B cell (primary cell): Measurements from ENCODE around the gene AAK1. TPM values are rescaled to one million over a fixed set of nuclear protein-coding genes. Genes with fewer than 3 reads are reported as not detected.

ENCODE experiments used
- ATAC-seq: fragments of 200-7000 bp; cut with Tn5 transposase; one replicate; pipeline ENCODE4 v1.10.0; 2021; ENCODE audit warnings: low read depth, mild to moderate bottlenecking, moderate number of reproducible peaks, moderate library complexity
- CTCF ChIA-PET: fragments of 350-600 bp; sonication (Branson Sonifier 250); formaldehyde crosslinking; loops from one replicate; lab custom pipeline; 2021; ENCODE audit warnings: antibody characterized with exemption, inconsistent platforms; lab: Charles Lee
- POLR2A ChIA-PET: fragments of 350-600 bp; sonication (Branson Sonifier 250); formaldehyde crosslinking; loops from one replicate; lab custom pipeline; 2021; ENCODE audit warnings: antibody characterized with exemption; lab: Charles Lee
- DNase-seq: peaks from one replicate; pipeline ENCODE4 v3.0.0; 2013
- H2AFZ ChIP-seq: 2 replicates; pipeline ENCODE4 v1.6.1; 2012; ENCODE audit warnings: mild to moderate bottlenecking, low read depth, low read length; ENCODE audit not compliant: insufficient read depth, poor library complexity, severe bottlenecking
- H3K27ac ChIP-seq, 2 donors: 1 replicate in 1 of 2; 2 replicates in 1 of 2; pipeline ENCODE4 v1.5.1; 2012 to 2013; ENCODE audit warnings: low read length in 2 of 2, mild to moderate bottlenecking in 2 of 2, moderate library complexity in 1 of 2
- H3K27me3 ChIP-seq, 4 experiments: fragments of 200-600 bp in 1 of 4; sonication (generic) in 1 of 4; replicated peaks in 1 of 4; 1 replicate in 2 of 4; 2 replicates in 2 of 4; pipeline versions ENCODE4 v1.6.1 to v1.7.0; 2013 to 2016; ENCODE audit warnings: low read length in 3 of 4, mild to moderate bottlenecking in 2 of 4, mixed read lengths in 1 of 4, moderate library complexity in 1 of 4; ENCODE audit not compliant: insufficient read depth in 4 of 4, control insufficient read depth in 3 of 4; ENCODE audit errors: control extremely low read depth in 1 of 4
- H3K36me3 ChIP-seq, 2 experiments: replicated peaks in 1 of 2; 1 replicate in 1 of 2; 2 replicates in 1 of 2; pipeline versions ENCODE4 v1.6.1 to v1.7.1; 2013; ENCODE audit warnings: low read length in 1 of 2; ENCODE audit not compliant: insufficient read depth in 2 of 2, control insufficient read depth in 1 of 2; ENCODE audit errors: control extremely low read depth in 1 of 2, extremely low read depth in 1 of 2
- H3K4me1 ChIP-seq, 2 donors: fragments of 200-600 bp in 1 of 2; sonication (generic) in 1 of 2; 1 replicate in 1 of 2; 2 replicates in 1 of 2; pipeline versions ENCODE4 v1.5.1 to v1.6.1; 2013 to 2017; ENCODE audit warnings: low read length in 2 of 2; ENCODE audit not compliant: control insufficient read depth in 2 of 2, insufficient read depth in 2 of 2
- H3K4me2 ChIP-seq: replicated peaks from 2 replicates; pipeline ENCODE3; 2012; ENCODE audit warnings: mild to moderate bottlenecking, low read depth, low read length; ENCODE audit not compliant: poor library complexity, severe bottlenecking
- H3K4me3 ChIP-seq, 5 experiments: fragments of 200-600 bp in 1 of 5; sonication (generic) in 1 of 5; 1 replicate in 3 of 5; 2 replicates in 2 of 5; pipeline versions ENCODE4 v1.5.1 to v1.7.0; 2011 to 2016; ENCODE audit warnings: low read length in 4 of 5, mild to moderate bottlenecking in 4 of 5, low read depth in 2 of 5, control low read depth in 1 of 5, moderate library complexity in 1 of 5; ENCODE audit not compliant: insufficient read depth in 1 of 5; ENCODE audit errors: control extremely low read depth in 1 of 5, extremely low read depth in 1 of 5
- H3K79me2 ChIP-seq: fragments of 200-600 bp; sonication (generic); one replicate; pipeline ENCODE4 v1.6.0; 2016; ENCODE audit warnings: low read length; ENCODE audit not compliant: control insufficient read depth, insufficient read depth
- H3K9ac ChIP-seq: fragments of 200-600 bp; sonication (generic); 2 replicates; pipeline ENCODE4 v1.6.1; 2017; ENCODE audit warnings: mild to moderate bottlenecking, low read length, moderate library complexity
- H3K9me3 ChIP-seq, 3 donors: one replicate each; pipeline versions ENCODE4 v1.6.1 to v1.7.1; 2013; ENCODE audit warnings: low read length in 2 of 3; ENCODE audit not compliant: control insufficient read depth in 2 of 3, insufficient read depth in 1 of 3; ENCODE audit errors: control extremely low read depth in 1 of 3
- H4K20me1 ChIP-seq: 2 replicates; pipeline ENCODE4 v1.6.0; 2012; ENCODE audit warnings: mild to moderate bottlenecking, low read length; ENCODE audit not compliant: insufficient read depth, control insufficient read depth, poor library complexity, severe bottlenecking
- H3K27ac Mint-ChIP-seq: one replicate; pipeline ENCODE4 v1.8.0; 2021; ENCODE audit warnings: mixed read lengths
- H3K27me3 Mint-ChIP-seq: one replicate; pipeline ENCODE4 v1.8.0; 2021; ENCODE audit warnings: mixed read lengths
- H3K4me1 Mint-ChIP-seq: one replicate; pipeline ENCODE4 v1.8.0; 2021; ENCODE audit warnings: mixed read lengths
- H3K4me3 Mint-ChIP-seq: one replicate; pipeline ENCODE4 v1.8.0; 2021; ENCODE audit warnings: mixed read lengths
- H3K9me3 Mint-ChIP-seq: one replicate; pipeline ENCODE4 v1.8.0; 2022; ENCODE audit warnings: mixed read lengths; ENCODE audit not compliant: insufficient read depth
- EZH2 ChIP-seq: IDR thresholded peaks from 2 replicates; pipeline ENCODE4 v1.6.1; 2012; ENCODE audit warnings: borderline replicate concordance, low read depth, mild to moderate bottlenecking, moderate library complexity, low read length; ENCODE audit not compliant: insufficient read depth, poor library complexity, severe bottlenecking
- WGBS: methylation state at CpG from one replicate; pipeline ENCODE4 v1.1.5; 2013; ENCODE audit warnings: missing lambda C conversion rate; ENCODE audit not compliant: insufficient coverage; 5-methylcytosine and 5-hydroxymethylcytosine counted together
- intact Hi-C: fragments of 100-400 bp; cut with micrococcal nuclease; formaldehyde crosslinking; loops from one replicate; pipeline ENCODE4 v1.10.0; 2022
- polyA plus RNA-seq: library from polyadenylated mRNA; depleted of rRNA; stranded (reverse); fragments of >200 nt; gene quantifications from 2 replicates; pipeline ENCODE4 v1.2.3, GENCODE V29; 2012
- total RNA-seq, 2 donors: library from RNA; stranded (reverse); fragments of 120-200 nt in 1 of 2; gene quantifications; 1 replicate in 1 of 2; 2 replicates in 1 of 2; pipeline versions ENCODE4 v1.2.3 to v1.2.4, GENCODE V29; 2013 to 2022
- TF ChIP-seq, protein P1 (sequence below): fragments of 200-600 bp; IDR thresholded peaks from one replicate; pipeline ENCODE4 v1.8.0; 2022; ENCODE audit warnings: antibody characterized with exemption, mild to moderate bottlenecking

AAK1 gene
- total and polyA plus RNA-seq, 2 donors (not counting 1 experiment from before 2014, with no cell fraction given): 2.4 to 7.2 TPM

DNA sequence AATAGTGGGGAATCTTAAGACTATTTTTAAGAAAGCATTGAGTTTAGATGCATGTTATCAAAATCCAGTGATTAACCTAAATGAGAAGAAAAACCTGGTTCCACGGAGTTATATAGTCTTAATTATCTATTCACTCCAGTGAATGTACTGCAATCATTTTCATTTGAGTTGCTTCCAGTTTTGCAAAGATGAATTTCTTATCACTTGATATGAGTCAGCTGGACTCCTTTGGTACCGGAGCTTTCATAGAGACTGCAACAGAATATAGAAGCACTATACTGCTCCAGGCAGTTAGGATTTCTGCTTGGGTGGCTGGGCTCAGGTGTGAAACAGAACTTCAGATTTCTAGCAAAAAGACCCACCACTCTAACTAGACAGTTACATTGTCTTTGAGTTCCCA, 114.1 kb downstream of the AAK1 start:
- Histone ChIP-seq H2AFZ (no peak overlapping the region), H3K36me3 (peaks cover 0 to 9% of the 10 kb centered on the region in 2 experiments), H3K9ac (no peak overlapping the region), H3K4me2 (no peak overlapping the region), H3K27me3 (no peaks in the 10 kb centered on the region), H3K4me1 (no peaks in the 10 kb centered on the region), H3K27ac (no peak overlapping the region), H4K20me1 (no peaks in the 10 kb centered on the region), H3K9me3 (peaks cover 0 to 11% (median 2%) of the 10 kb centered on the region in 3 donors), H3K4me3 (no peak overlapping the region), H3K79me2 (no peaks in the 10 kb centered on the region)
- Mint-ChIP-seq H3K27ac (no peak overlapping the region), H3K4me3 (no peak overlapping the region), H3K4me1 (no peaks in the 10 kb centered on the region), H3K27me3 (no peaks in the 10 kb centered on the region), H3K9me3 (peaks cover 10% of the 10 kb centered on the region)
- ATAC-seq: no peak
- intact Hi-C loops: no loop called here
- DNase-seq: no peak
- CTCF ChIA-PET: no interaction called here
- POLR2A ChIA-PET: no interaction called here
- WGBS: no CpG with 5 or more reads among the region's 2 CpGs
- TF ChIP-seq, protein P1, sequence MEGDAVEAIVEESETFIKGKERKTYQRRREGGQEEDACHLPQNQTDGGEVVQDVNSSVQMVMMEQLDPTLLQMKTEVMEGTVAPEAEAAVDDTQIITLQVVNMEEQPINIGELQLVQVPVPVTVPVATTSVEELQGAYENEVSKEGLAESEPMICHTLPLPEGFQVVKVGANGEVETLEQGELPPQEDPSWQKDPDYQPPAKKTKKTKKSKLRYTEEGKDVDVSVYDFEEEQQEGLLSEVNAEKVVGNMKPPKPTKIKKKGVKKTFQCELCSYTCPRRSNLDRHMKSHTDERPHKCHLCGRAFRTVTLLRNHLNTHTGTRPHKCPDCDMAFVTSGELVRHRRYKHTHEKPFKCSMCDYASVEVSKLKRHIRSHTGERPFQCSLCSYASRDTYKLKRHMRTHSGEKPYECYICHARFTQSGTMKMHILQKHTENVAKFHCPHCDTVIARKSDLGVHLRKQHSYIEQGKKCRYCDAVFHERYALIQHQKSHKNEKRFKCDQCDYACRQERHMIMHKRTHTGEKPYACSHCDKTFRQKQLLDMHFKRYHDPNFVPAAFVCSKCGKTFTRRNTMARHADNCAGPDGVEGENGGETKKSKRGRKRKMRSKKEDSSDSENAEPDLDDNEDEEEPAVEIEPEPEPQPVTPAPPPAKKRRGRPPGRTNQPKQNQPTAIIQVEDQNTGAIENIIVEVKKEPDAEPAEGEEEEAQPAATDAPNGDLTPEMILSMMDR: no peak
- TF ChIP-seq EZH2: no peak

DNA sequence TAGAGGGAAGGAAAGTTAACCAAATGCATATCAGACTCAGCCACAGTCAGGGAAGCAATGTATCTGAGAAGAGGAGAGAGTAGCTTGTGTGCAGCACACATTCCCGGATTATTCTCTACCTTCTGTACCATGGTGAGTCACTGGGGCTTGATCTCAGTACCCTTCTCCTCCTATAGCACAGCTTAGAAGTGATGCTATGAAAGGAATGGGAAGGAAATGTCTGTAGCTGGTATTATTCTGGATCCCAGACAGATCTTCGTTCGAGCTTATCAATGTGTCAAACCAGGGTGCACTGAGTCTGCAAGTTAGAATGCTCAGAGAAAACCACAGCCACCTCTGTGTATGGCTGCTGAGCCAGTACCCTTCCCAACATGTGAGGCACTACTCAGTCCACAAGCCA, 118.3 kb downstream of the AAK1 start:
- ATAC-seq: no peak
- POLR2A ChIA-PET: no interaction called here

More for the DNA sequence above, 118.3 kb downstream of the AAK1 start:
- Histone ChIP-seq H3K4me1 (no peaks in the 10 kb centered on the region), H3K27me3 (no peaks in the 10 kb centered on the region), H3K79me2 (no peaks in the 10 kb centered on the region), H4K20me1 (no peaks in the 10 kb centered on the region), H3K27ac (no peak overlapping the region), H3K4me3 (no peak overlapping the region), H3K9ac (no peak overlapping the region), H2AFZ (no peak overlapping the region), H3K4me2 (no peak overlapping the region), H3K9me3 (no peaks in the 10 kb centered on the region), H3K36me3 (no peaks in the 10 kb centered on the region)
- TF ChIP-seq, protein P1: no peak
- no peak for TF ChIP-seq EZH2
- intact Hi-C loops: no loop called here
- CTCF ChIA-PET: no interaction called here
- no peaks in the 10 kb centered on the region for H3K9me3 Mint-ChIP-seq
- DNase-seq: no peak
- no peak overlapping the region for H3K4me3 Mint-ChIP-seq
- 88% methylated on average over 2 of the region's 3 CpGs for WGBS
- H3K27ac Mint-ChIP-seq: no peak overlapping the region
- H3K27me3 Mint-ChIP-seq: no peaks in the 10 kb centered on the region
- H3K4me1 Mint-ChIP-seq: no peaks in the 10 kb centered on the region
